Panc1 (cell line): Measurements from ENCODE around the gene CENPB.

Experiments
- POLR2AphosphoS5 ChIP-seq: IDR thresholded peaks from 2 replicates; pipeline ENCODE4 v1.6.1; 2012; ENCODE audit warnings: mild to moderate bottlenecking, low read depth, low read length, moderate library complexity
- SIN3A ChIP-seq: IDR thresholded peaks from 2 replicates; pipeline ENCODE4 v1.6.1; 2012; ENCODE audit warnings: low read depth, mild to moderate bottlenecking, low read length, moderate library complexity, borderline replicate concordance; ENCODE audit not compliant: insufficient read depth
- TF ChIP-seq, protein P1 (sequence below): fragments of 450-650 bp; IDR thresholded peaks from 2 replicates; pipeline ENCODE4 v1.5.1; 2017; ENCODE audit warnings: mild to moderate bottlenecking

DNA sequence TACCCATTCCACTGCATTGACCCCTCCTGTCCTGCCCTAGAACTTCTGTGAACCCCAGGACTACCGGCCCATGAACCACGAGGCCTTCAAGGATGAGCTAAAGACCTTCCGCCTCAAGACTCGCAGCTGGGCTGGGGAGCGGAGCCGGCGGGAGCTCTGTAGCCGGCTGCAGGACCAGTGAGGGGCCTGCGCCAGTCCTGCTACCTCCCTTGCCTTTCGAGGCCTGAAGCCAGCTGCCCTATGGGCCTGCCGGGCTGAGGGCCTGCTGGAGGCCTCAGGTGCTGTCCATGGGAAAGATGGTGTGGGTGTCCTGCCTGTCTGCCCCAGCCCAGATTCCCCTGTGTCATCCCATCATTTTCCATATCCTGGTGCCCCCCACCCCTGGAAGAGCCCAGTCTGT lies 18.2 kb upstream of the CENPB start:
- TF ChIP-seq, protein P1, sequence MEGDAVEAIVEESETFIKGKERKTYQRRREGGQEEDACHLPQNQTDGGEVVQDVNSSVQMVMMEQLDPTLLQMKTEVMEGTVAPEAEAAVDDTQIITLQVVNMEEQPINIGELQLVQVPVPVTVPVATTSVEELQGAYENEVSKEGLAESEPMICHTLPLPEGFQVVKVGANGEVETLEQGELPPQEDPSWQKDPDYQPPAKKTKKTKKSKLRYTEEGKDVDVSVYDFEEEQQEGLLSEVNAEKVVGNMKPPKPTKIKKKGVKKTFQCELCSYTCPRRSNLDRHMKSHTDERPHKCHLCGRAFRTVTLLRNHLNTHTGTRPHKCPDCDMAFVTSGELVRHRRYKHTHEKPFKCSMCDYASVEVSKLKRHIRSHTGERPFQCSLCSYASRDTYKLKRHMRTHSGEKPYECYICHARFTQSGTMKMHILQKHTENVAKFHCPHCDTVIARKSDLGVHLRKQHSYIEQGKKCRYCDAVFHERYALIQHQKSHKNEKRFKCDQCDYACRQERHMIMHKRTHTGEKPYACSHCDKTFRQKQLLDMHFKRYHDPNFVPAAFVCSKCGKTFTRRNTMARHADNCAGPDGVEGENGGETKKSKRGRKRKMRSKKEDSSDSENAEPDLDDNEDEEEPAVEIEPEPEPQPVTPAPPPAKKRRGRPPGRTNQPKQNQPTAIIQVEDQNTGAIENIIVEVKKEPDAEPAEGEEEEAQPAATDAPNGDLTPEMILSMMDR, result no peak
- no peak for TF ChIP-seq POLR2AphosphoS5
- TF ChIP-seq SIN3A, result no peak
